ENCODE results near the gene ZBTB20.

Gene ZBTB20

GRCh38 chr3:114466816-114467215 is 680.3 kb downstream of the ZBTB20 start:
- FAIRE-seq, result no peak

GRCh38 chr3:114466251-114466650 is 680.8 kb downstream of the ZBTB20 start:
- FAIRE-seq (no peak), DNase-seq (ENCODE audit: insufficient read length, low spot score) (no peak)
- no peak for TF ChIP-seq CTCF (IDR thresholded peaks at IDR 0.05; ENCODE audit: insufficient read depth, missing control alignments)

More at GRCh38 chr3:114466816-114467215, 680.3 kb downstream of the ZBTB20 start:
- DNase-seq (ENCODE audit: insufficient read length, low spot score), result no peak
- no peak for TF ChIP-seq CTCF (IDR thresholded peaks at IDR 0.05; ENCODE audit: insufficient read depth, missing control alignments)

- TF ChIP-seq CTCF (IDR thresholded peaks at IDR 0.05; ENCODE audit: insufficient read depth, missing control alignments), result no peak
- FAIRE-seq, result no peak
- no peak for DNase-seq (ENCODE audit: insufficient read length, low spot score)
Observed at GRCh38 chr3:114464548-114464947, 682.5 kb downstream of the ZBTB20 start.

DNA sequence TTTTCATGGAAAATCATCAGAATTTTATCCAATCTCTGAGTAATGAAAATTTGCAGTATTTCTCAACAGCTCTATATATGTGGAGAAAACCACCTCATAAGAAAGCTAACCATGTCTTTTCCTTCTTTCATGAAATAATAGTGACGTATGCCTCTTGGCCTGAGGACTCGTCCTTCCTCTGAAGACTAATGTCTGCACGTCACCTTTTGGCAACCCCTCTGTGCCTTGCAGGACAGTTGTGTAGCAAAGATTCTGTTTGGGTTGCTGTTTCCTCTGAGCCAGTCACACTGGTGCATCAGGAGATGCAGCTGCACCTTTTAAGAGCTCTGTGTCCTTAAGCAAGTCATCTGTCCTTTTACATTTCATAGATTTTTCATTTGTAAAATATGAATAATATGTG is 684.3 kb downstream of the ZBTB20 start:
- FAIRE-seq, result no peak

DNA sequence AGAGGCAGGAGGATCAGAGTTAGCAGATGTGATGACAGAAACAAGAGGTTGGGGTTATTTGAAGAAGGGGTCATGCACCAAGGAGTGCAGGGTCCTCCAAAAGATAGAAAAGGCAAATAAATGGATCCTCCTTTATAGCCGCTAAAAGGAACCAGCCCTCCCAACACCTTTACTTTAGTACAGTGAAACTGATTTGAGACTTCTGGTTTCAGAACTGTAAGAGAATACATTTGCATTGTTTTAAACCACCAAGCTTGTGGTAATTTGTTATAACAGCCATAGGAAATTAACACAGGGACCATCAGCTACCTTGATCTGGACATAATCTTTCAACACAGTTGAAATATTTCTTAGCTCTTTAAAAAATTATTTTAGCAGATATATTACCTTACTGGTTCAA is 686.6 kb downstream of the ZBTB20 start:
- DNase-seq (ENCODE audit: insufficient read length, low spot score) (no peak), FAIRE-seq (no peak)
- no peak for TF ChIP-seq CTCF (IDR thresholded peaks at IDR 0.05; ENCODE audit: insufficient read depth, missing control alignments)

More for the DNA sequence above, 684.3 kb downstream of the ZBTB20 start:
- DNase-seq (ENCODE audit: insufficient read length, low spot score), result no peak
- TF ChIP-seq CTCF (IDR thresholded peaks at IDR 0.05; ENCODE audit: insufficient read depth, missing control alignments), result no peak

GRCh38 chr3:114456742-114457141 is 690.3 kb downstream of the ZBTB20 start:
- DNase-seq (ENCODE audit: insufficient read length, low spot score), result no peak
- FAIRE-seq, result no peak
- no peak for TF ChIP-seq CTCF (IDR thresholded peaks at IDR 0.05; ENCODE audit: insufficient read depth, missing control alignments)

GRCh38 chr3:114455432-114455831 is 691.7 kb downstream of the ZBTB20 start:
- DNase-seq (ENCODE audit: insufficient read length, low spot score) (no peak), FAIRE-seq (no peak)
- no peak for TF ChIP-seq CTCF (IDR thresholded peaks at IDR 0.05; ENCODE audit: insufficient read depth, missing control alignments)
